SU-DHL-6 (cell line): ENCODE measurements around the gene AP5Z1.

ENCODE experiments used
- H2AFZ ChIP-seq: fragments of 200-600 bp; sonication (generic); 2 replicates; pipeline ENCODE4 v1.6.1; 2014; ENCODE audit warnings: low read depth, mild to moderate bottlenecking, moderate library complexity, mixed read lengths, antibody characterized with exemption, low read length; ENCODE audit not compliant: severe bottlenecking
- H3F3A ChIP-seq: fragments of 200-600 bp; shearing (Covaris generic); 2 replicates; pipeline ENCODE4 v1.6.0; 2016; ENCODE audit warnings: antibody characterized with exemption, mild to moderate bottlenecking; ENCODE audit not compliant: insufficient read depth
- H3K27ac ChIP-seq: fragments of 200-600 bp; sonication (generic); 2 replicates; pipeline ENCODE4 v1.5.1; 2016; ENCODE audit warnings: low read depth, mild to moderate bottlenecking, low read length, moderate library complexity, mixed read lengths
- H3K27me3 ChIP-seq: fragments of 200-600 bp; sonication (generic), shearing (Covaris generic); 2 replicates; pipeline ENCODE4 v1.6.0; 2014; ENCODE audit warnings: mild to moderate bottlenecking, low read length
- H3K36me3 ChIP-seq: fragments of 200-600 bp; sonication (generic); 2 replicates; pipeline ENCODE4 v1.6.1; 2014; ENCODE audit warnings: mild to moderate bottlenecking, low read length, mixed read lengths
- H3K4me2 ChIP-seq: fragments of 300-600, 200-600 bp; shearing (Covaris generic), sonication (generic); 2 replicates; pipeline ENCODE4 v1.6.0; 2014; ENCODE audit warnings: low read length, low read depth, mild to moderate bottlenecking; ENCODE audit not compliant: poor library complexity, severe bottlenecking
- H3K4me3 ChIP-seq: fragments of 200-600 bp; sonication (generic); 2 replicates; pipeline ENCODE4 v1.5.1; 2014; ENCODE audit warnings: antibody characterized with exemption, low read length, mild to moderate bottlenecking, mixed read lengths; ENCODE audit not compliant: insufficient read depth, poor library complexity, severe bottlenecking
- H3K79me2 ChIP-seq: fragments of 200-600 bp; sonication (generic); 2 replicates; pipeline ENCODE4 v1.6.1; 2014; ENCODE audit warnings: mild to moderate bottlenecking, low read length, moderate library complexity; ENCODE audit not compliant: insufficient read depth
- H3K9ac ChIP-seq: fragments of 200-600 bp; sonication (generic); 2 replicates; pipeline ENCODE4 v1.7.0; 2014; ENCODE audit warnings: mild to moderate bottlenecking, low read length
- H3K9me2 ChIP-seq: fragments of 200-600 bp; sonication (generic); replicated peaks from 2 replicates; pipeline ENCODE4 v1.6.1; 2014; ENCODE audit warnings: low read length; ENCODE audit not compliant: insufficient read depth
- H3K9me3 ChIP-seq: fragments of 200-600 bp; sonication (generic); 2 replicates; pipeline ENCODE4 v1.6.1; 2014; ENCODE audit warnings: low read length, mixed read lengths; ENCODE audit not compliant: insufficient read depth
- H4K20me1 ChIP-seq: fragments of 200-600 bp; sonication (generic); 2 replicates; pipeline ENCODE4 v1.6.1; 2014; ENCODE audit warnings: low read depth, mild to moderate bottlenecking, antibody characterized with exemption, low read length, moderate library complexity, mixed read lengths
- EZH2phosphoT487 ChIP-seq: fragments of 200-600 bp; sonication (generic), shearing (Covaris generic); conservative IDR thresholded peaks from 2 replicates; pipeline ENCODE4 v1.6.1; 2018; ENCODE audit warnings: mild to moderate bottlenecking, antibody characterized with exemption, low read length, moderate library complexity, mixed read lengths
- TF ChIP-seq, protein P1 (sequence below): fragments of 200-600 bp; sonication (generic); IDR thresholded peaks from one replicate; pipeline ENCODE4 v1.5.1; 2017; ENCODE audit warnings: antibody characterized with exemption, mild to moderate bottlenecking, low read length, moderate library complexity; ENCODE audit not compliant: insufficient read depth, poor library complexity, severe bottlenecking

AP5Z1 gene

DNA sequence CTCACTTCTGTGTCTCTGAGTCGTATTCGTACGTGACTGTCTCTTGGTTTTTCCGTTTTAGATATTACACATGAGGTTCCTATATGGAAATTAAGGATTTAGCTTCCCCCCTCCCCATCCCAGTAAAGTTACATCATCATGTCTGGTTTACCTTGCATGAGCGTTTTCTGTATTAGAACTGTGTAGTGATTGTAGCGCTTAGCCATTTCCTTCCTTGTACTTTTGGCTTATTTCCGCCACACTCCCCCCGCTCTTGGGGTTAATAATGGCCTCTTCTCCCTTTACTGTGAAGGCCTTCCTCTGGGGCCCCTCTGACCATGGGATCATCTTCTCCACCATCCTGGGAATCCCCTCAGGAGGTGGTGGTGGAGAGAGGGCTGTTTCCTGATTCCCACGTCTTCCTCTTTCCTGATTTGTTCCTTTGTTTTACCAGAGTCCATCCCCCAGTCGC lies 27.2 kb upstream of the AP5Z1 start:
- Histone ChIP-seq H3K9me2 (no peaks in the 10 kb centered on the region), H3K27ac (no peak overlapping the region), H3K79me2 (0 out of 2 replicates have a peak, but pooled peaks cover 3% of the 10 kb centered on the region), H3K9me3 (no peaks in the 10 kb centered on the region), H2AFZ (no peak overlapping the region), H3F3A (peaks cover 8% of the 10 kb centered on the region), H3K36me3 (no peaks in the 10 kb centered on the region), H3K4me3 (no peak overlapping the region), H3K9ac (no peak overlapping the region), H3K4me2 (no peak overlapping the region), H3K27me3 (no peaks in the 10 kb centered on the region), H4K20me1 (no peaks in the 10 kb centered on the region)
- no peak for TF ChIP-seq EZH2phosphoT487
- TF ChIP-seq, protein P1, sequence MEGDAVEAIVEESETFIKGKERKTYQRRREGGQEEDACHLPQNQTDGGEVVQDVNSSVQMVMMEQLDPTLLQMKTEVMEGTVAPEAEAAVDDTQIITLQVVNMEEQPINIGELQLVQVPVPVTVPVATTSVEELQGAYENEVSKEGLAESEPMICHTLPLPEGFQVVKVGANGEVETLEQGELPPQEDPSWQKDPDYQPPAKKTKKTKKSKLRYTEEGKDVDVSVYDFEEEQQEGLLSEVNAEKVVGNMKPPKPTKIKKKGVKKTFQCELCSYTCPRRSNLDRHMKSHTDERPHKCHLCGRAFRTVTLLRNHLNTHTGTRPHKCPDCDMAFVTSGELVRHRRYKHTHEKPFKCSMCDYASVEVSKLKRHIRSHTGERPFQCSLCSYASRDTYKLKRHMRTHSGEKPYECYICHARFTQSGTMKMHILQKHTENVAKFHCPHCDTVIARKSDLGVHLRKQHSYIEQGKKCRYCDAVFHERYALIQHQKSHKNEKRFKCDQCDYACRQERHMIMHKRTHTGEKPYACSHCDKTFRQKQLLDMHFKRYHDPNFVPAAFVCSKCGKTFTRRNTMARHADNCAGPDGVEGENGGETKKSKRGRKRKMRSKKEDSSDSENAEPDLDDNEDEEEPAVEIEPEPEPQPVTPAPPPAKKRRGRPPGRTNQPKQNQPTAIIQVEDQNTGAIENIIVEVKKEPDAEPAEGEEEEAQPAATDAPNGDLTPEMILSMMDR, result no peak

DNA sequence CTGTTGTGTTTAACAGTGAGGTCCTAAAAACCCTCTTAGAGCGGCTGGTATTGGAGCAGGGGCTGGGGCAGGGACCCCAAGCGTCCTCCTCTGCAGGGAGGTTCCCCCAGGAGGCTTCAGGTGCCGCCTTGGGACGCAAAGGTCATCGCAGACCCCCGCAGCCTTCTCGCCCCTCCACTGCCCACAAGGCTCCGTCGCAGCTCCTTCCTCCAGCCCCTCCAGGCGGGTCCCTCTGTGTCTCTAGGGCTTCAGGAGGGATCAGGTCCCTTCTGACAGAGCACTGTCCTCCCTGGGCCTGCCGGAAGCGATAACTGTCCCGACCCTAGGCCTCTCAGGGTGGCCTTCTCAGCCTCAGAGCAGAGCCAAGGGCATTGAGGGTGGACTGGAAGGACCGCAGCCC lies 26.1 kb upstream of the AP5Z1 start:
- peaks cover 6% of the 10 kb centered on the region for H3F3A ChIP-seq
- no peaks in the 10 kb centered on the region for H3K36me3 ChIP-seq
- no peak overlapping the region for H3K4me2 ChIP-seq
- no peak overlapping the region for H2AFZ ChIP-seq
- H3K9me3 ChIP-seq, result no peaks in the 10 kb centered on the region
- no peaks in the 10 kb centered on the region for H3K9me2 ChIP-seq
- no peak overlapping the region for H3K9ac ChIP-seq
- H3K27me3 ChIP-seq, result no peaks in the 10 kb centered on the region
- TF ChIP-seq, protein P1, result no peak
- TF ChIP-seq EZH2phosphoT487, result no peak
- 0 out of 2 replicates have a peak, but pooled peaks cover 3% of the 10 kb centered on the region for H3K79me2 ChIP-seq
- no peak overlapping the region for H3K4me3 ChIP-seq
- no peaks in the 10 kb centered on the region for H4K20me1 ChIP-seq
- no peak overlapping the region for H3K27ac ChIP-seq

DNA sequence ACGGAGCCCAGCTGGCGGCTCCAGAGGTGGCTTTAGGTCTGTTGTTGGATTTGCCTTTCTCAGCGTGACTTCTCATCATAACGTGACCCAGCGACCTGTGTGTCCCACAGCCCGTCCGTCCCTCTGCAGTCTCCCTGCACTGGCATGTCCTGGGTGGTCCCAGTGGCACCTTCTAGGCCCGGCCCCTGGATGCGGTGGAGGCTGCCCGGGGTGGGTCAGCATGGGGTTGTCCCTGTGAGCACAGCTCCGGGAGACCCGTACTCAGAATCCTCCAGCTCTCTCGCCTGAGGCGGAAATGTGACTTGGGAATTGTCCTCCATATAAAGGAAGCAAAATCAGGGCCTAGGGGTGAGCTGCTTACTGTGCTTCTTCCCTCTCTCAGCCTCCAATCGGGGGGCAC lies 25.6 kb upstream of the AP5Z1 start:
- no peaks in the 10 kb centered on the region for H3K27me3 ChIP-seq
- TF ChIP-seq EZH2phosphoT487, result no peak
- TF ChIP-seq, protein P1, result no peak
- H3K36me3 ChIP-seq, result no peaks in the 10 kb centered on the region
- H3K79me2 ChIP-seq, result 0 out of 2 replicates have a peak, but pooled peaks cover 3% of the 10 kb centered on the region
- H3K4me2 ChIP-seq, result no peak overlapping the region
- H3K9ac ChIP-seq, result no peak overlapping the region
- H3F3A ChIP-seq, result 0 out of 2 replicates have a peak, but pooled peaks cover 1% of the 10 kb centered on the region
- no peaks in the 10 kb centered on the region for H3K9me3 ChIP-seq
- no peak overlapping the region for H3K27ac ChIP-seq
- H4K20me1 ChIP-seq, result no peaks in the 10 kb centered on the region
- H2AFZ ChIP-seq, result no peak overlapping the region
- no peak overlapping the region for H3K4me3 ChIP-seq
- H3K9me2 ChIP-seq, result no peaks in the 10 kb centered on the region
